Astrocyte (in vitro differentiated cells and primary cell): ENCODE measurements around the gene RRP12. TPM values are rescaled to one million over a fixed set of nuclear protein-coding genes. Genes with fewer than 3 reads are reported as not detected.

Source experiments
- DNase-seq: peaks from one replicate; pipeline ENCODE4 v3.0.0-alpha.2; 2010; ENCODE audit warnings: low read depth
- FAIRE-seq: peaks from 2 replicates; lab custom pipeline; 2011; peaks lifted over from hg19 to GRCh38; lab: Jason Lieb, UNC
- H2AFZ ChIP-seq: 2 replicates; pipeline ENCODE4 v1.6.0; 2012; ENCODE audit warnings: low read depth, low read length, inconsistent platforms
- H3K27ac ChIP-seq: 2 replicates; pipeline ENCODE4 v1.5.1; 2011; ENCODE audit warnings: low read depth, low read length, inconsistent platforms
- H3K27me3 ChIP-seq: 2 replicates; pipeline ENCODE4 v1.6.0; 2011; ENCODE audit warnings: low read length, inconsistent platforms; ENCODE audit not compliant: insufficient read depth
- H3K36me3 ChIP-seq: 2 replicates; pipeline ENCODE4 v1.5.1; 2011; ENCODE audit warnings: low read length, inconsistent platforms; ENCODE audit not compliant: insufficient read depth
- H3K4me1 ChIP-seq: 2 replicates; pipeline ENCODE4 v1.5.1; 2011; ENCODE audit warnings: low read length, inconsistent platforms; ENCODE audit not compliant: insufficient read depth
- H3K4me2 ChIP-seq: 2 replicates; pipeline ENCODE4 v1.6.0; 2012; ENCODE audit warnings: low read length, inconsistent platforms
- H3K4me3 ChIP-seq: 2 replicates; pipeline ENCODE4 v1.5.1; 2011; ENCODE audit warnings: low read depth, mild to moderate bottlenecking, low read length, inconsistent platforms; ENCODE audit not compliant: insufficient read depth
- H3K79me2 ChIP-seq: 2 replicates; pipeline ENCODE4 v1.6.0; 2012; ENCODE audit warnings: mild to moderate bottlenecking, low read length, inconsistent platforms; ENCODE audit not compliant: insufficient read depth
- H3K9ac ChIP-seq: 2 replicates; pipeline ENCODE4 v1.6.0; 2012; ENCODE audit warnings: mild to moderate bottlenecking, low read length, inconsistent platforms
- H3K9me3 ChIP-seq: 2 replicates; pipeline ENCODE4 v1.5.1; 2012; ENCODE audit warnings: low read depth, mild to moderate bottlenecking, low read length, inconsistent platforms; ENCODE audit not compliant: insufficient read depth
- H4K20me1 ChIP-seq: 2 replicates; pipeline ENCODE4 v1.6.0; 2012; ENCODE audit warnings: low read length, inconsistent platforms; ENCODE audit not compliant: insufficient read depth
- H3K27ac Mint-ChIP-seq: one replicate; pipeline ENCODE4 v1.8.0; 2021; ENCODE audit warnings: mild to moderate bottlenecking, mixed read lengths; ENCODE audit not compliant: unreplicated experiment
- H3K27me3 Mint-ChIP-seq: one replicate; pipeline ENCODE4 v1.8.0; 2021; ENCODE audit warnings: low read depth, mixed read lengths; ENCODE audit not compliant: unreplicated experiment
- H3K36me3 Mint-ChIP-seq: one replicate; pipeline ENCODE4 v1.8.0; 2021; ENCODE audit warnings: low read depth, mixed read lengths; ENCODE audit not compliant: unreplicated experiment
- H3K4me1 Mint-ChIP-seq: one replicate; pipeline ENCODE4 v1.8.0; 2021; ENCODE audit warnings: low read depth, mixed read lengths; ENCODE audit not compliant: unreplicated experiment
- H3K4me3 Mint-ChIP-seq: one replicate; pipeline ENCODE4 v1.8.0; 2021; ENCODE audit warnings: mild to moderate bottlenecking, moderate library complexity, mixed read lengths; ENCODE audit not compliant: unreplicated experiment
- H3K9me3 Mint-ChIP-seq: one replicate; pipeline ENCODE4 v1.8.0; 2021; ENCODE audit warnings: mild to moderate bottlenecking, mixed read lengths; ENCODE audit not compliant: unreplicated experiment
- EZH2 ChIP-seq: IDR thresholded peaks from 2 replicates; pipeline ENCODE4 v1.6.1; 2012; ENCODE audit warnings: mild to moderate bottlenecking, low read length, inconsistent platforms; ENCODE audit not compliant: insufficient read depth
- total RNA-seq: library from RNA; stranded (reverse); gene quantifications from 2 replicates; pipeline ENCODE4 v1.2.1, GENCODE V29; 2021
- TF ChIP-seq, protein P1 (sequence below): IDR thresholded peaks from 2 replicates; pipeline ENCODE4 v1.5.1; 2011; ENCODE audit warnings: low read depth, mild to moderate bottlenecking, inconsistent platforms, low read length, moderate library complexity; ENCODE audit not compliant: insufficient read depth

The RRP12 gene
- total RNA-seq, 1 donor from 2014 or later: 52.1 TPM

DNA sequence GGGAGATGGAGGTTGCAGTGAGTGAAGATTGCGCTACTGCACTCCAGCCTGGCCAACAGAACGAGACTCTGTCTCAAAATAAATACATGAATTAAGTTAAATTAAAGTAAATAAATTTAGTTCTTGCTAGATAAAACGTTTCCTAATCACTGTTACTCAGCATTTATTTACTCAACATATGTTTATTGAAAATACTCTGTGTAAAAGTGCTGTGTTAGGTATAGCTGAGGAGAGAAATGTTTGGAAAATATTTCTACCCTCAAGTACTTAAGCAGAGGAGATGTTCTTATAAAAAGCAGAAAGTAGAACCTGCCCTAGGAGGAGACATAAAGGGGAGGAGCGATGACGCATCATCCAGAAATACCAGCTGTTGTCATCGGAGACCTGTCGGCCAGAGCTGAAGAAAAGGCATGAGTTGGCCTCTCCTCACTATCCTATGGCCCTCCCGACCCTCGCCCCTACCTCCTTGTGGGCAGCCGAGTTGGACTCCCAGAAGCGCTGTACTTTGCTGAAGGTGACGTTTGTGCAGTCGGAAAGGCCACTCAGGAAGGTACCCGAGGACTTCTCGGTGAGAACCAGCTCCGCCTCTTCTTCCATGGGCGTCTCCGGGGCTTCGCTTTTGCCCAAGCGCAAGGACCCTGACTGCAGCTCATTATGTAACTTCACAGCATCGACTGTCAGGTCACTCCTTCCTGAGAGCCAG, 1.1 kb downstream of the RRP12 start:
- Histone ChIP-seq H4K20me1 (peaks cover 6% of the 10 kb centered on the region), H3K4me3 (peak overlapping the region; percentile 88), H3K79me2 (peaks cover 26% of the 10 kb centered on the region), H3K4me1 (peaks cover 9% of the 10 kb centered on the region), H3K4me2 (peak overlapping the region; percentile 94), H2AFZ (peak overlapping the region; percentile 68), H3K27me3 (no peaks in the 10 kb centered on the region), H3K9ac (peak overlapping the region; percentile 90), H3K27ac (peak overlapping the region; percentile 84), H3K36me3 (peaks cover 22% of the 10 kb centered on the region), H3K9me3 (no peaks in the 10 kb centered on the region)
- Mint-ChIP-seq H3K27ac (peak overlapping the region; percentile 95), H3K36me3 (peaks cover 7% of the 10 kb centered on the region), H3K4me3 (peak overlapping the region; percentile 92), H3K27me3 (no peaks in the 10 kb centered on the region), H3K9me3 (no peaks in the 10 kb centered on the region), H3K4me1 (no peaks in the 10 kb centered on the region)
- TF ChIP-seq, protein P1, sequence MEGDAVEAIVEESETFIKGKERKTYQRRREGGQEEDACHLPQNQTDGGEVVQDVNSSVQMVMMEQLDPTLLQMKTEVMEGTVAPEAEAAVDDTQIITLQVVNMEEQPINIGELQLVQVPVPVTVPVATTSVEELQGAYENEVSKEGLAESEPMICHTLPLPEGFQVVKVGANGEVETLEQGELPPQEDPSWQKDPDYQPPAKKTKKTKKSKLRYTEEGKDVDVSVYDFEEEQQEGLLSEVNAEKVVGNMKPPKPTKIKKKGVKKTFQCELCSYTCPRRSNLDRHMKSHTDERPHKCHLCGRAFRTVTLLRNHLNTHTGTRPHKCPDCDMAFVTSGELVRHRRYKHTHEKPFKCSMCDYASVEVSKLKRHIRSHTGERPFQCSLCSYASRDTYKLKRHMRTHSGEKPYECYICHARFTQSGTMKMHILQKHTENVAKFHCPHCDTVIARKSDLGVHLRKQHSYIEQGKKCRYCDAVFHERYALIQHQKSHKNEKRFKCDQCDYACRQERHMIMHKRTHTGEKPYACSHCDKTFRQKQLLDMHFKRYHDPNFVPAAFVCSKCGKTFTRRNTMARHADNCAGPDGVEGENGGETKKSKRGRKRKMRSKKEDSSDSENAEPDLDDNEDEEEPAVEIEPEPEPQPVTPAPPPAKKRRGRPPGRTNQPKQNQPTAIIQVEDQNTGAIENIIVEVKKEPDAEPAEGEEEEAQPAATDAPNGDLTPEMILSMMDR: no peak
- TF ChIP-seq EZH2: no peak
- DNase-seq (peak; percentile 70), FAIRE-seq (no peak)

DNA sequence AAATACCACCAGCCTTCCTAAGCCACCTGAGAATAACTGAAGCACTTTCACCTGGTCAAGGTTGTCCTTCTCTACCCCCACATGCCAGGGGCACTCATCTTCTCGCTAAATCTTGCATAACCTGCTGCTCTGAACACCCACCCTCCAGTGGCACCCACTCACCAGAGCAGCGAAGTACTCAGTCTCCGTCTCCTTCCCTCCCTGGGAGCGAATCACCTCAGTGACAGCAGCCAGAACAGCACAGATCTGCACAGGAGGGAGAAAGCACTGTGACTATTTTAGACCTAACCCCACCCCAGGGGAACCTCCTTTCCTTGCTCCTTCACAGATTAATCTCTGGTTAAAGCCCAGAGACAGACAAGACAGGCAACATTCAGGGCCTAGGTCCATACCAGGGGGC, 5.1 kb downstream of the RRP12 start:
- H2AFZ ChIP-seq: no peak overlapping the region
- H3K9ac ChIP-seq: no peak overlapping the region
- FAIRE-seq (no peak), DNase-seq (no peak)
- H3K27ac Mint-ChIP-seq: no peak overlapping the region
- H3K4me1 ChIP-seq: peaks cover 9% of the 10 kb centered on the region
- no peak overlapping the region for H3K27ac ChIP-seq
- H3K4me3 Mint-ChIP-seq: no peak overlapping the region
- H4K20me1 ChIP-seq: peaks cover 6% of the 10 kb centered on the region
- no peaks in the 10 kb centered on the region for H3K27me3 ChIP-seq
- no peaks in the 10 kb centered on the region for H3K27me3 Mint-ChIP-seq
- H3K36me3 Mint-ChIP-seq: peaks cover 11% of the 10 kb centered on the region
- H3K9me3 ChIP-seq: no peaks in the 10 kb centered on the region
- no peak overlapping the region for H3K4me3 ChIP-seq
- H3K4me1 Mint-ChIP-seq: no peaks in the 10 kb centered on the region
- H3K36me3 ChIP-seq: peaks cover 35% of the 10 kb centered on the region
- H3K9me3 Mint-ChIP-seq: no peaks in the 10 kb centered on the region
- no peak overlapping the region for H3K4me2 ChIP-seq
- no peak for TF ChIP-seq EZH2
- TF ChIP-seq, protein P1: no peak
- peaks cover 26% of the 10 kb centered on the region for H3K79me2 ChIP-seq

DNA sequence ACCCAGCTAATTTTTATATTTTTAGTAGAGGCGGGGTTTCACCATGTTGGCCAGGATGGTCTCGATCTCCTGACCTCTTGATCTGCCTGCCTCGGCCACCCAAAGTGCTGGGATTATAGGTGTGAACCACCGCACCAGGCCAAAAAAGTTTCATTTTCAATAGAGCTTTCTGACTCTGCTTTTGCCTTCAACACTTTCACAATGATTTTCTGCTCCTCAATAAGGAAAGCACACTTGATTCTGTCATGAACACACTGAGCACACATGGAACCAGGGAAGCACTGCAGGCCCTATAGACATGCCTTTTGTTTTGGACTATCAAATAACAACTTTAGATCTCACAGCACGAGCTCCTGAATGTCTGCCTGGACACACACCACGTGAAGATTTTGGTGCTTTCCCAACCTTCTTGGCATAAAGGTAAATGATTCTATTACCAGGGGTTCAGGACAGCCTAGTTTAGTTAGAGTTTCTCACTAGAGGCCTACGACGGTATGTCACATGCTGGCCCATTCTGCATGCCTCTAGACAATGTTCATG, 8.0 kb downstream of the RRP12 start:
- H3K36me3 ChIP-seq: peaks cover 43% of the 10 kb centered on the region
- no peak overlapping the region for H3K4me3 Mint-ChIP-seq
- no peaks in the 10 kb centered on the region for H3K27me3 ChIP-seq
- no peak overlapping the region for H2AFZ ChIP-seq
- no peak overlapping the region for H3K9ac ChIP-seq
- no peaks in the 10 kb centered on the region for H3K4me1 ChIP-seq
- H3K27me3 Mint-ChIP-seq: no peaks in the 10 kb centered on the region
- FAIRE-seq (no peak), DNase-seq (no peak)
- H3K4me1 Mint-ChIP-seq: no peaks in the 10 kb centered on the region
- no peak overlapping the region for H3K27ac ChIP-seq
- no peaks in the 10 kb centered on the region for H3K9me3 Mint-ChIP-seq
- no peak overlapping the region for H3K4me3 ChIP-seq
- no peak overlapping the region for H3K4me2 ChIP-seq
- peaks cover 6% of the 10 kb centered on the region for H4K20me1 ChIP-seq
- peaks cover 15% of the 10 kb centered on the region for H3K36me3 Mint-ChIP-seq
- H3K79me2 ChIP-seq: peaks cover 3% of the 10 kb centered on the region
- no peak overlapping the region for H3K27ac Mint-ChIP-seq
- TF ChIP-seq, protein P1: no peak
- TF ChIP-seq EZH2: no peak
- no peaks in the 10 kb centered on the region for H3K9me3 ChIP-seq
